HG03045 (cell line): ENCODE data around the gene CENPU.
"Not testable (repeated sequence)": the region's sequence is repeated elsewhere in the genome, so short reads cannot be mapped to it uniquely, and the experiment has no call there.

Source experiments
- ATAC-seq: cut with Tn5 transposase; IDR thresholded peaks from one replicate; pipeline ENCODE4 v1.9.1; 2021; ENCODE audit warnings: mild to moderate bottlenecking, moderate library complexity; ENCODE audit not compliant: unreplicated experiment

The CENPU gene

DNA sequence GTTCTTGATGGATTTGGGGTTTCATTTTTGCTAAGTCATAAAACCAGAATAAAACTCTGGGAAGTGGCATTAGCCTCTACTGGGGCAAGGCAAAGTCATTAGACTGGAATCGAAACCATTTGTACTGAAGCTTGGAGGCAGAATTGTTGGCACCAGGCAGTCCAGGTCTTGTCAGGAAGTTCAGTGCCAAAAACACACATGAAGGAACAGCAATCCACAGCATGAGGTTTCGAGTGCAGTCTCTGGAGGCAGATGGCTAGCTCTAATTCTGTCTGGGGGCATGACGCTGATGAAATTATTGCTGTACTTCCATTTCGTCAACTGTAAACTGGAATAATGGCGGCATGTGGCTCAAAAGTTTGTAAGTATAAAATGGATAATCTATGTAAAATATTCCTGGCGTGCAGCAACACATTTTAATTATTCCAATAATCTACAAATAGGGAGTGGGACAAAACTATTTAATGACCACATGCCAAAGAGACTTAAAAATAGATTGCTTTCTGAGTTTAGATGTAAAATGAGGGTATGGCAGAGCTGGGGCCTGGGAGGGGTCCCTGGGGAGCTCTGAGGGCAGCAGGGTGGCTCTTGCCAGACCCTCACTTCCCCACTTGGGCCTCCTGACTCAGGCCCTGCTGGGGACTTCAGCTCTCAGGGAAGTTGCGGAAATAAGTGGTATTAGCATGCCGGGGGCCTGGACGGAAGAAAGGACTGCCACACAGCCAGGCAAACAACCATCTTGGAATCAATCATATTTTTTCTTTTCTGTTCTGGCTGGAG lies 18.8 kb upstream of the CENPU start:
- no peak for ATAC-seq

DNA sequence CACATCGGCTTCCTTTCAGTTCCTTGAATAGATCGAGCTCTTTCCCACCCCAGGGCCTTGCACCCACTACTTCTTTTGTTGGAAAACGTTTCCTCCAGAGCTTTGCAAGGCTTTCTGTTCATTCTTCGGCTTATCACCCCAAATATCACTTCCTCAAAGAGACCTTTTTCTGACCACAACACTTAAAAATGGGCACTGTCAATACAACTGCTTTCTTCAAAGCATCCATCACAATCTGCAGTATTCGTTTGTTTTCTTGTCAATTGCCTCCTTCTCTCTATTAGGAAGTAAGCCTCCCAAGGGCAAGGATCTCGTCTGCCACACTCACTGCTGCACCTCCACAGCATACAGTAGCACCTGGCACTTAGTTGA lies 17.7 kb upstream of the CENPU start:
- no peak for ATAC-seq

DNA sequence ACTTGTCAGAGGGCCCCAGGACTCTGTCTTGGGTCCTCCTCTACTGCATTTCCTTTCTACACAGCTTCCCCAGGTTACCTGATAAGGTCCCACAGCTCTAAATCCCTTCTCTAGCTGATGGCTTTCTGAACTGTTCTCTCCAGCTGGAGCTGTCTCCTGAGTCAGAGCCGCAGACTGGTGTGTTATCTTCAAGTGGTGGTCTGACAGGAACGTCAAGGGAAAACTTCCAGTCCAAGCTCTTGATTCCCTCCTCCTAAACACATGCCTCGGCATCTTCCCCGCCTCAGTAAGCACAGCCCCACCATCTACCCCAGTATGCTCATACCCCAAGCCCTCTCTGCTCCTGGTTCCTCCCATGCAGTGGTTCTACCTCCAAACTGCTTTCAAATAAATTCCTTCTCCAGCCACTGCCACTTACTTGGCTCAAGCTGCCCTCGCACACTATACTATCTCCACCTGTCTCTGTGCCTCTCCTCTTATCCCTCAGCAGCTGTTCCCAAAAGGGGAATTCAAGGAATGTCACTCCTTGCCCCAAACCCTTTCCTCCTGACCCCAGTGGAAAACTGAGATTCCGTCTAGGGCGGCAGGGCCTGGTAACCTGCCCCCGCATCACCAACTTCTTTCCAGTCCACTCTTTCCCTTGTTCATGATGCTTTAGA lies 17.2 kb upstream of the CENPU start:
- no peak for ATAC-seq

DNA sequence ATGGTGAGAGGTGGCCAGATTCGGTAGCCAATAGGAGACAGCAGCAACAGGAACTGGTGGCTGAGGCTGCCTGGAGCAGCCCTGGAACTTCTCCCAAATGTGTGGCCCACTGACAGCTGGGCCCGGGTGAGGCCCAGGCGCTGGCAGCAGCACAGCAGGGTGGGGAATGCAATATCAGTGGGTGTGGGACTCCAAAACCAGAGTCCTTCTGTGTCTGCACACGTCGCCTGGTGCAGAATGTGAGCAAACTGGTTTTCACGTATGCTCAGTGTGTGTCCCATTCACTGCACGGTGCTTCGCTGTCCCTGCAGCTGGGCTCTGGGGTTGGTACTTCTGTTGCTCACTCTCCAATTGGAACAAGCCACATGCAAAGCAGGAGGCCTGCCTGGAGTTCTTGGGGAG lies 14.4 kb upstream of the CENPU start:
- ATAC-seq = no peak

DNA sequence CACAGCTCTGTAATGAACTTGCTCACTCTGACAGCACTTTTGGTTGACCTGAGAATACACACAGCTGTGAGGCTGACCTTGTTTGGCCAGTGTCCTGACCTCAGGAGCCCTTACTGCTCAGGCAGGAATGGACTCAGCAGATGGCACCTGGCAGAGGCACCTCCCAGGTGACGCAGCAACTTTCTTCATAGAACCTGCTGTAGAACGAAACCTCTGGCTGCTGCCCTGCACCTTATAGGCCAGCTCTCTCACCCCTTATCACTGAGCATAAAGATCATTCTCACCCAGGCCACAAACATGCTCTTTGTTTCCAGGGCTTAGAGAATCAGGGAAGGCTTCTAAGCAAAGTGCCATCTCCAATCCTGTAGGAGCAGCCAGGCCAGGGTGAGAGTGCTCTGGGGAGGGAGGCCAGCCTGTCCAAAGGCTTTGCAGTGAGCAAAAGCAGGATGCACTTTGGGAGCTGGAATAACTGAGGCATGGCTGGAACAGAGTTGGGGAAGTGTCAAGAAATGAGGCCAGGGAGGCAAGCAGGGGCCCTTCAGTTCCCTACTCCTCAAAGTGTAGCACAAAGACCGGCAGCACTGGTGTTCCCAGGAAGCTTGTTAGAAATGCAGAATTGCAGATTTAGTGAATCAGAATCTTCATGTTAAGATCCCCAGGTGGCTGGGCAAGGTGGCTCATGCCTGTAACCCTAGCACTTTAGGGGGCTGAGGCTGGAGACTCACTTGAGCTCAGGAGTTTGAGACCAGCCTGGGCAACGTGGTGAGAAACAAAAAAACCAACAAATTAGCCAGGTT lies 13.3 kb upstream of the CENPU start:
- no peak for ATAC-seq

DNA sequence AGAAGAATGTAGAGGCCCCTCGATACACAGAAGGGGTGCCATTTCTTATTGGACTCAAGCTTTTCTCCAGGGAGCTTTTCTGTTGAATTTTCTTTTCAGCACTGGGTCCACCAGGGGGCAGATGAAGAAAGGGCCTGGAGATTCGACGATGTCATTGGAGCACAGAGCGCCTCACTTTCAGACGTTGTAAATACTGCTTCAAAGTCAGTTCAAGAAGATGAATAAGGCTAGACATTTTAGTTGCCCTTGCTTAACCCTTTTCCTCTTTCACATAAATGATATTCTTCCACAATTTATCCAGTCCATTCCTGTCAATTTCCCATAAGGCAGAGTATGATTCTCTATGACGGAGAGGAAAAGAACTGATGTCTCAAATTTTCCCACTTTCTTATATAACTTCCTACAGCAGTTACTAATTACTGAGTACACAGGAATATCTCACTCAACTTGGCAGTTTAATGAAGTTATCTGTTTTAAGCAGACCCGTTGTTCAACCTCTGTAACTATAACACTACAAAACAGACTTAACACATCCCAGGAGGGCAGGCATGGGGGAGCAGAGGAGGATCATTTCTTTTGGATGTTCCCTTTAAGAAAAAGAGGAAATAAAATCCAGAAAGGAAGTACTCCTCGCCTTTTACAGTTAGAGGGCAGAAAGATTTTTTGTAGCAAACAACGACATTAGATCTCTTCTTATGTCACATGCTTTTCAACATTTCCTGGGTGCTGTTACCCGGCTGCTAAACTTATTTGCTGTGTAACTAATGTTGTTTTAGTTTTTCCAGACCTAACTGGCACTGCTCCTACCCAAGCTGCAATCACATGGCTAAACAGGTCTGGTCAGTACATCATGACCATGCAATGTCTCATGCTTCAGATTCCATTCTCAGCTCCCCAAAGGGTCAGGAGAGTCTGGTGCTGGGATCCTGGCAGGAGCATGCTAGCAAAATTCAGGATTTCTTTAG lies 12.2 kb upstream of the CENPU start:
- ATAC-seq = peak; percentile 62

DNA sequence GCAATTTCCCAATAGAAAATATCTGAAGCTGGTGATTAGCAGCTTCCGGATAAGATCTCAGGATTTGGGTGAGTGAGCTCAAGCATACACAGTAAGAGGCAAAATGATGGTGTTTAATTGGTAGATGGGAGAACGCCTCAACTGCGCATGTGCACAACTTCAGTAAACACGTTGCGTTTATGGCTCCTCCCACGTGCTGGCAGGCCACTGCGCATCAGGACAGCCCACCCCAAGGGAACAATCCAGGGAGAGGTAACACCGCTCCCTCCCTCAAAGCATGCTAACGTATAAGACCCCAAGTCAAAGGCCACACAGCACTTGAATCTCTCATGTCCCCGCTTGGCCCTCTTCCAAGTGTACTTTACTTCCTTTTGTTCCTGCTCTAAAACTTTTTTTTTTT lies 10.3 kb upstream of the CENPU start:
- ATAC-seq = no peak

DNA sequence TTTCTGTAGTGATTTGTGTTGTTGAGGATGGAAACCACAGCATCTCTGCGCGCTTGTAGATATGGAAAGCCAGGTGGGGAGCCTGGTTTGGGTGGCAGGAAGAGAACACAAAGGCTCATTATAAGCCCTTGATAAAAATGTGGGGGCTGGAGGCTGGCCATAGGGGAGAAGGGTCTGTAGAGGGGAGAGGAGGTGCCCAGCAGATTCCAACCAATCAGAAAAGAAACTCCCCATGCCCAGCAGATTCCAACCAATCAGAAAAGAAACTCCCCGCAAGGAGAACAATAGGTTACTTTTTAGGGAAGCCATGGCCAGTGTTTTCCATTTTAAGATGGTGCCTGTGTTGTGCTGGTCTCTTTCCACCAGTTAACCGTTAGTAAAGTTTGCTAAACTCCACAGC lies 9.8 kb upstream of the CENPU start:
- no peak for ATAC-seq

DNA sequence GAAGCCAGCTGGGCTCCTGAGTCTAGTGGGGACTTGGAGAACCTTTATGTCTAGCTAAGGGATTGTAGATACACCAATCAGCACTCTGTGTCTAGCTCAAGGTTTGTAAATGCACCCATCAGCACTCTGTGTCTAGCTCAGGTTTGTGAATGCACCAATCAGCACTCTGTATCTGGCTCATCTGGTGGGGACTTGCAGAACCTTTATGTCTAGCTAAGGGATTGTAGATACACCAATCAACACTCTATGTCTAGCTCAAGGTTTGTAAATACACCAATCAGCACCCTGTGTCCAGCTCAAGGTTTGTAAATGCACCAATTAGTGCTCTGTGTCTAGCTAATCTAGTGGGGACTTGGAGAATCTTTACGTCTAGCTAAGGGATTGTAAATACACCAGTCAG lies 7.8 kb upstream of the CENPU start:
- ATAC-seq = not testable (repeated sequence)

DNA sequence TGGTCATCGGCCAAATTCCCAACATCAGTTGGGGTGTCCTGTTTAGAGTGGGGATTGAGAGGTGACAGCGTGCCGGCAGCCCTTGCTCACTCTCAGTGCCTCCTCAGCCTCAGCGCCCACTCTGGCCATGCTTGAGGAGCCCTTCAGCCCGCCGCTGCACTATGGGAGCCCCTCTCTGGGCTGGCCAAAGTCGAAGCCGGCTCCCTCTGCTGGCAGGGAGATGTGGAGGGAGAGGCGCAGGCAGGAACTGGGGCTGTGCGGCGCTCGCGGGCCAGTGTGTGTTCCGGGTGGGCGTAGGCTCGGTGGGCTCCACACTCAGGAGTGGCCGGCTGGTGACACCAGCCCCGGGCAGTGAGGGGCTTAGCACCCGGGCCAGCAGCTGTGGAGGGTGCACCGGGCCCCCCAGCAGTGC lies 7.1 kb upstream of the CENPU start:
- ATAC-seq = no peak

DNA sequence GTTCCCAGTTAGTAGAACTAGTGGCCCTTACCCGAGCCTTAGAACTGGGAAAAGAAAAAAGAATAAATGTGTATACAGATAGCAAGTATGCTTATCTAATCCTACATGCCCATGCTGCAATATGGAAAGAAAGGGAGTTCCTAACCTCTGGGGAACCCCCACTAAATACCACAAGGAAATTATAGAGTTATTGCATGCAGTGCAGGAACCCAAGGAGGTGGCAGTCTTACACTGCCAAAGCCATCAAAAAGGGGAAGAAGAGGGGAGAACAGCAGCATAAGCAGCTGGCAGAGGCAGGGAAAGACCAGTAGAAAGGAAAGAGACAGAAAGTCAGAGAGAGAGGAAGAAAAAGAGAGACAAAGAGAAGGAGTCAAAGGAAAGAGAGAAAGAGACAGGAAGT lies 5.7 kb upstream of the CENPU start:
- ATAC-seq = not testable (repeated sequence)

DNA sequence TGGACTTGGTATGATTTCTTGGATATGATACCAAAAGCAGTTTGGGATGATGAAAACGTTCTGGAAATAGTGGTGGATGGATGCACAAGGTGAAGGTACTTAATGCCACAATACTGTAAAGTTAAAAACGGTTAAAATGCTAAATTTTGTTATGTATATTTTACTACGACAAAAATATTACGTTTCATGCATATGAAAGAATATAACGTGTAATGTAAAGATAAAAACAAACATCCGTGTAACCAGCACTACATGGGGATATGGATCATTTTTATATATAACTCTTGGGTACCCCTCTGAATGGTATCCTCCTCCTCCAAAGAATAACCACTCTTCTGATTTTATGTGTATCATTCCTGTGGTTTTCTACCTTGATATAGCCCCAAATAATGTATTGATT lies 862 bp upstream of the CENPU start:
- ATAC-seq = no peak

DNA sequence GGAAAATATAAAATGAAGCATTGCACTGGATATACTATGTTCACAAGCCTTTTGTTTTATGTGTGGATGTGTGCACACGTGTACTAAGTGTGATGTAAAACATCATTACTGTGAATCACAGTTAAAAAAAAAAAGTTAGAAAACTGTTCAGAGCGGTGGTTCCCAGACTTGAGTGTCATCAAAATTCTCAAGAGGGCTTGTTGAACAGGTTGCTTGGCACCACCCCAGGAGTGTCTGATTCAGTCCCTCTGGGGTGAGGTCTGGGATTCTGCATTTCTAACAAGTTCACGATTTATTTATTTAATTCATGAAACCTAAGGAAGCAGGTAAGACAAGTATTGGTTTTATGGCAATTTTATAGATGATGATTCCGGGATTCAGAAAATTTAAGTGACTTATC lies 1.8 kb downstream of the CENPU start:
- ATAC-seq = no peak

DNA sequence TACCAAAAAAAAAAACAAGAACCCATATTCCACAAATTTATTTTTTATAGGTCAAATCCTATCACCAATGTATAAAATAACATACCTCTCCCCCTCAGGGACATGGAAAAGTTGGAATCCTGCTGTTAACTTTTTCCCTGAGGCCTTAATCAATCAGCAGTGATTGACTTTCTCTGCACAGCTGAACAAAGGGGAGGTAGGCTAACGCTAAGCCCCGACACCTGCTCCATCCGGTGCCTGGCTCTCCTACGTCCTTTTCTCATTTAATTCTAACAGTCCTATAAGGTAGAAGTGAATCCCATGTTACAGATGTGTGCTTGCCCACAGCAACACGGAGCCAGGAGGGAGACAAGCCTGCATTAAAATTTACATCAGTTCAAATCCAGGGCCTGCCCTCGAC lies 2.8 kb downstream of the CENPU start:
- ATAC-seq = no peak

DNA sequence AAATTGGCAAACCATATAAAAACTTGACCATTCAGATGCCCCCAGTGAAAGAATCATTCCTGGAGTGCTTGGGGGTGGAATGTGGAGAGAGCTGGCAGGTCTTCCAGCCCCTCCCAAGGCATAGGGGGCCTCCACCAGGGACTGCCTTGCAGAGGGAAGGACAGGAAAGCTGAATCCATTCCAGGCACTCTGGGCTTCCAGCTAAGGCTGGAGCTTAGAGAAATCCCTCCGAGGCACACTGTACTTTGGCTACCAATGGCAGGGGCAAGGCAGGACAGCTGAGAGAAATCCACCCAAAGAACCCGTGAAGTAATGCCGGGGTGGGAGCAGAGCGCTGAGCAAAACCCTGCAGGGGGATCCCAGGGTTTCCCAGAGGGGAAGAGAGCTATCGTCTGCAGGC lies 4.0 kb downstream of the CENPU start:
- ATAC-seq = no peak

DNA sequence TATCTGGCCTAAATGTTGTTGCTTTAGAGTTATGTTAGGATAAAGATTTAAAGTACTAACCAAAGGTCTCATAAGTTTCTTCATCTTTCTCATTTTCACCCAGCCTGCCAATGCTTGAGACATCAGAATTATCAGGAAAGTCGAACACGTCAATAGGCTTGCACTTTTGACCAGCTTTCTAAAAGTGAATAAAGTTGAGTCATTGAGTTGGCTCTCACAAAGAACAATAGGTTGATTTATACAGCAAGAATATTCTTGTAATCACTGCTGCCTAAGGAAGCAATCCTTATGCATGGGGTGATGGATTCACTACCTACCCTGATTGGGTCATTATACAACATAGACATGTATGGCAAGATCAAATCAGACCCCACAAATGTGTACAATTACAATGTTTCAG lies 5.0 kb downstream of the CENPU start:
- ATAC-seq = no peak

DNA sequence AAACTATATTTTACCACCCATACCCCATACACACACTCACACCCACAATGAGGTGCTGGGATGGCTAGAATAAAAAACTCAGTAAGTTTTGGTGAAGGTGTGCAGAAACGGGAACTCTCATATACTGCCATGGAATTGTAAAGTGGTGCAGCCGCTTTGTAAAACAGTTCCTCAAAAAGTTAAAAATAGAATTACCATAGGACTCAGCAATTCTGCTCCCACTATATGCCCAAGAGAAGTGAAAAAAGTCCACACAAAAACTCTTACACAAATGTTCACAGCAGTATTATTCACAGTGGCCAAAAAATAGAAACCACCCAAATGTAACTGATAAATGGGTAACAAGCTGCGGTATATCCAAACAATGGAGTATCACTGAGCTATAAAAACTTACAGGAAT lies 6.5 kb downstream of the CENPU start:
- ATAC-seq = no peak

DNA sequence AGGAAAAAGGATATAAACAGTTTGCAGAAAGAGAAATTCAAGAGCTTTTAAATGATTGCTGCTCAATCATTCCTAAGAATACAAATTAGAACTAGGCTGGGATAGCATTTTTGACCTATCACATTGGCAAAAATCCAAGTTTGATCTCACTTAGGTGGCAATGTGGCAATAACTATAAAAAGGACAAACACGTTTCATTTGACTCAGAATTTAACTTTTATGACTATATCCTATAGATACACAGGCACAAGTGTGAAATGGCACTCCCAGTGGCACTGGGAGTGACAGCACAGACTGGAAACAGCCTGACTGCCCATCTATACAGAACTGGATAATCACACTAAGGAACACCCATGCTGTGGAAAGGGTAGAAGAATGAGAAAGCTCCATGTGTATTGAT lies 11.1 kb downstream of the CENPU start:
- ATAC-seq = no peak

DNA sequence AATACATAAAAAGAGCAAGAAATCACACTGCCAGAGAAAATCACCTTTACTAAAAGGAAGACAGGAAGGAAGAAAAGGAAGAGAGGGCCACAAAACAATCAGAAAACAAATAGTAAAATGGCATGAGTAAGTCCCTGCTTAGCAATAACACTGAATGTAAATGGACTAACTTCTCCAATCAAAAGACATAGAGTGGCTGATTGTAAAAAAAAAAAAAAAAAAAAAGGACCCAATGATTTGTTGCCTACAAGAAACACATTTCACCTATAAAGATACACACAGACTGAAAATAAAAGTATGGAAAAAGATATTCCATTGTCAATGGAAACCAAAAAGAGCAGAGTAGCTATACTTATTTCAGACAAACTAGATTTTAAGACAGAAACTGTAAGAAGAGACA lies 12.6 kb downstream of the CENPU start:
- no peak for ATAC-seq

DNA sequence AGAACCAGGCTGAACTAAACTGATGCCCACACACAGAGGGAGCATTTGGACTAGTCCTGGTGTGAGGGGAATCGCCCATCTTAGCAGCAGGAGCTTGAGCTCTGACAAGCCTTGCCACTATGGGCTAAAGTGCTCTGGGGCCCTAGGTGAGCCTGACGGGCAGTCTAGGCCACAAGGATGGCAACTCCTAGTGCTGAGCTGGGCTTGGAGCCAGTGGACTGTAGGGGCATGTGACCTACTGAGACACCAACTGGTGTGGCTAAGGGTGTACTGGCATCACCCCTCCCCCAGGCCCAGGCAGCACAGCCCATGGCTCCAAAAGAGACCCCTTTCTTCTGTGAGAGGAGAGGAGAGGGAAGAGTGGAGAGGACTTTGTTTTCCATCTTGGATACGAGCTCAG lies 14.5 kb downstream of the CENPU start:
- no peak for ATAC-seq

DNA sequence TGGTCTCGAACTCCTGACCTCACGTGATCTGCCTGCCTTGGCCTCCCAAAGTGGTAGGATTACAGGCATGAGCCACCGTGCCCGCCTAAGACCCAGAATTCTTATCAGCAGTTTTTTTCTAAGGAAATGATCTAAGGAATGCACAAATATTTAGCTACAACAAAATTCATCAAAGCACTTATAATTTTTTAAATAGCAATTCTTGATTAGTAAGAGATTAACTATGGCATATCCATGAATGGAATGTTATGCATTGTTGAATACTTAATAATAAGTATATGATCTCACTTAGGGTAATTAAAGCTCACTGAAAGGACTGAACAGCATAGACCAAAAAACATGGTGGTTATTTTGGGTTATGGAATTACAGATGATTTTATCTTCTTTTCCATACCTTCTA lies 18.4 kb downstream of the CENPU start:
- ATAC-seq = no peak
